Astrocyte of the cerebellum (primary cell): ENCODE results near the gene FBN2.

ENCODE experiments used
- DNase-seq: peaks from one replicate; pipeline ENCODE4 v3.0.0-alpha.2; 2011; ENCODE audit warnings: low read depth
- H3K4me3 ChIP-seq: 2 replicates; pipeline ENCODE4 v1.5.1; 2011; ENCODE audit warnings: mild to moderate bottlenecking, low read depth, low read length, moderate library complexity
- in situ Hi-C: cut with HindIII; loops from 2 replicates; pipeline ENCODE4 v1.10.0; 2017; ENCODE audit warnings: low sequenced_read_pairs
- TF ChIP-seq, protein P1 (sequence below): IDR thresholded peaks from 2 replicates; pipeline ENCODE4 v1.5.1; 2012; ENCODE audit warnings: low read length, low read depth, moderate library complexity, mild to moderate bottlenecking; ENCODE audit errors: missing control alignments

FBN2 gene

DNA sequence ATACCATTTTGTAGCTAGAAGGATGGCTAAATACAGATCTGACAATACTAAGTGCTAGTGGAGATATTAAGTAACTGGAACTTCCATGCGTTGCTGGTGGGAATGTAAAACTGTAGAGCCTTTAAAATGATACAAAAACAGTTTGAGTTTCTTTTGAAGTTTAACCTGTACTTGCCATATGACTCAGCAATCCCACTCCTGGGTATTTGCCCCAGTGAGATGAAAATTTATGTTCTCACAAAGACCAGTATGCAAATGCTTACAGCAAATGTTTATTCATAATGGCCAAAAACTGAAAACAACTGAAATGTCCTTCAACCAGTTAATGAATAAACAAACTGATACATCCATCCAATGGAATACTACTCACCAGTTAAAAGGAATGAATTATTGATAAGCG is 317.2 kb downstream of the FBN2 start:
- in situ Hi-C loops: loop anchor here (25.0 kb wide), 2 partner anchors 266 to 616 kb away; no protein-coding TSS in a partner anchor
- H3K4me3 ChIP-seq: no peak overlapping the region
- DNase-seq: no peak
- TF ChIP-seq, protein P1, sequence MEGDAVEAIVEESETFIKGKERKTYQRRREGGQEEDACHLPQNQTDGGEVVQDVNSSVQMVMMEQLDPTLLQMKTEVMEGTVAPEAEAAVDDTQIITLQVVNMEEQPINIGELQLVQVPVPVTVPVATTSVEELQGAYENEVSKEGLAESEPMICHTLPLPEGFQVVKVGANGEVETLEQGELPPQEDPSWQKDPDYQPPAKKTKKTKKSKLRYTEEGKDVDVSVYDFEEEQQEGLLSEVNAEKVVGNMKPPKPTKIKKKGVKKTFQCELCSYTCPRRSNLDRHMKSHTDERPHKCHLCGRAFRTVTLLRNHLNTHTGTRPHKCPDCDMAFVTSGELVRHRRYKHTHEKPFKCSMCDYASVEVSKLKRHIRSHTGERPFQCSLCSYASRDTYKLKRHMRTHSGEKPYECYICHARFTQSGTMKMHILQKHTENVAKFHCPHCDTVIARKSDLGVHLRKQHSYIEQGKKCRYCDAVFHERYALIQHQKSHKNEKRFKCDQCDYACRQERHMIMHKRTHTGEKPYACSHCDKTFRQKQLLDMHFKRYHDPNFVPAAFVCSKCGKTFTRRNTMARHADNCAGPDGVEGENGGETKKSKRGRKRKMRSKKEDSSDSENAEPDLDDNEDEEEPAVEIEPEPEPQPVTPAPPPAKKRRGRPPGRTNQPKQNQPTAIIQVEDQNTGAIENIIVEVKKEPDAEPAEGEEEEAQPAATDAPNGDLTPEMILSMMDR: no peak

DNA sequence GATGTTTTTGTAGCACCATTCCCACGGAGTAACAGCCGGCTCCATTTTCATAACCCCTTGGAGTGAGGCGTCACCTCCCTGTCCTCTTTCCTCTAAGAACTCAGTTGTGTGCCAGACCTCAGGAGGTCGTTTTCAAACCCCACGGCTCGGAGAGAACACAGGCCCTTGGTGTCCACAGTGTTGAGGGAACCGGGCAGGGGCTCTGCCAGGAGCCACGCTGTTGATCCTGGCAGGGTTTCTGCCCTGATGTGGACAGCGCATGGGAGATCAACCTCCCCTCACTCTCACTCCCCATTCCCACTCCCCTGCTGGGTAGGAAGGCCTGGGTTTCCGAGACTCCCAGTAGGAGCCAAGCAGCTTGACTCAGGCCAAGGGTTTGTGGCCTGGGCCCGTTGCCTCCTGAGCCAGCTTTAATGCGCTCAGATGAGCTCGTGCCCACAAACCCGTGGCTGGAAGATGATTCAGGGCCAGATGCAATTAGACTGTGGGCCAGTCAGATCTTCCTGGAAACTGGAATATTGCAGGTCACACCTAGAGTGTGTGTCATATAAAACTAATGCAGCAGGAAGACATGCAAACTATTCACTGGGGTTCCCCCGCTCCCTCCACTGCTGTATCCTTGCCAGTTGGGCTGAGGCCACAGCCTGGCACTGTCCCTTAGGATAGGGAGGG is 321.0 kb downstream of the FBN2 start:
- in situ Hi-C loops: loop anchor here (25.0 kb wide), 2 partner anchors 270 to 620 kb away; no protein-coding TSS in a partner anchor
- no peak overlapping the region for H3K4me3 ChIP-seq
- DNase-seq: peak; percentile 99
- TF ChIP-seq, protein P1: no peak

DNA sequence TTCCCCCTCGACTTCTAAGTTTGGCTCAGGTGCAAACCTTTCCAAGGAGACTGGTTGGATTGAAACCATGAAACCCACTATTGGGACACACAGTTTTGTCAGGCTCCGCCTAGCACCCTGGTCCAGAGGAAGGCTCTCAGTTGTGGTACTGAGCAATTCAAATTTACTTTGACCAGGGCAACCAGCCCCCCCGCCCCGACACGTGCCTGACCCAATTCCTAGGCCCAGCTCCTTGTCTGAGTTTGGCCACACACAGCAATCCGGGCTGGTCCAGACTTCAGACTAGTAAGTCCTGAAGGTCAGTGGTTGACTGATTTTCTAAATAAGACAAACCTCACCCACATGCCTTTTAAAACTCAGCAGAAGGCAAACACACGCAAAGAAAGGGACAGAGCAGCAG is 321.8 kb downstream of the FBN2 start:
- H3K4me3 ChIP-seq: no peak overlapping the region
- in situ Hi-C loops: loop anchor here (25.0 kb wide), 2 partner anchors 271 to 621 kb away; no protein-coding TSS in a partner anchor
- DNase-seq: no peak
- TF ChIP-seq, protein P1: no peak

DNA sequence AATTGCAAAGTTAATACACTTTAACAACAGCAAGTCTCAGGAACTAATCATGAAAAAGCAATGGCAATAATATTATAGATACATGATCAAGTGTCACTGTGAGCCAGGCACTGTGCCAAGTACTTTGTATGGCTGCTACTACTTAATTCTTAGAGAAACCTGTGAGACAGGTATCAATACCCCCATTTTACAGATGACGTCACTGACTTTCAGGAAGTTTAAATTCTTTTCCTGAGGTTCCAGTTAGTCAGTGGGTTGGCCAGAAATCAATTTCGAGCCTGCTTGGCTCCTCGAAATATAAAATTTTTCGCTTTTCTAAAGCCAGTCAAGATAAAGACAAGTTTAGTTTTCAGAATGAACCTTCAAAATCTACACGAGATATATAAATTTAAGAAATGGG is 324.2 kb downstream of the FBN2 start:
- TF ChIP-seq, protein P1: no peak
- in situ Hi-C loops: loop anchor here (25.0 kb wide), 2 partner anchors 273 to 623 kb away; no protein-coding TSS in a partner anchor
- no peak for DNase-seq
- H3K4me3 ChIP-seq: no peak overlapping the region

DNA sequence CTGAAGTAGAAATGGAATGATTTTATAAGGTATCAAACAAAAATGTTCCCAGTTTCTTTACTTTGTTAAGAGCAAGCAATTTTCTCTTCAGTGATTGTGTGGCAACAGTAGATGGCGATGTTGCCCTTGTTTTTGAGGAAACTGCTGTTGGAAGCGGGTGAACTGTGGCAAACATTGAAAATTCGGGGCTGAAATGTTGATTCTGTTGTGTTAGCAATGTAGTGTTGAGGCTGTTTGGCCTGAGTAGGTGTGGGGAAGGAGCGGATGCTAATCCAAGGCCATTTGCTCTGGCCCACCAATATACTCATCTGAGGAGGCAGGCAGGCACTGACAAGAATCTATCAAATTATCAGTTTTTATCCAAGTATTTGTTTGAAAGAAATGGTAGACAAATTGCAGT is 324.7 kb downstream of the FBN2 start:
- in situ Hi-C loops: loop anchor here (25.0 kb wide), 2 partner anchors 274 to 624 kb away; no protein-coding TSS in a partner anchor
- DNase-seq: peak; percentile 80
- no peak overlapping the region for H3K4me3 ChIP-seq
- TF ChIP-seq, protein P1: peak; percentile 72

DNA sequence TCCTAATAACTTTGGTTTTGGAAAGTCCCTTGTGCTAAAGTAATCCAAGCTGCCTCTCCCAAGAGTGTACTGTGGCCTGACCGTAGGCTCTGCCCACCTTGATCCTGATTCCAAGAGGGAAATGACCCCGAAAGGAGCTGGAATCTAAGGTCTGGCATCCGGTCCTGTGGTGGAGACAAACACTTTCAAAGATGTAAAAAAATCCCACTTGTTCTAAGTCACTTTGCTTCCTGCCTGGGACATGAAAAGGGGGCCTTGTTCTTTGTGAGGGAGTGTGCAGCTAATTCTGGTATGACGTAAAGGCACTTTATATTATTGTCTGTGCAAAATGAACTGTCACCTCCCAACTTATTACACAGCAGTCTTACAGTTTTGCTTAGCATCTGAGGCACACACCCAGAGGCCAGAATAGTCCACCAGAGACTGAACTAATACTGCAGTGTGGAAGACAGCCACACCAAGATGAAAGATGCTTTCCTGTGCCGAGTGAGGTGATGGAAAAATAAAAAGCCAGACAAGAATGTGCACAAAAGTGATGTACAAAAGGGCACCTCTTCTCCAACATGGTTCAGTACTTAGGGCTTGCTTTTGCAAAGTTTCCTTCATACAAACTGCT is 325.7 kb downstream of the FBN2 start:
- TF ChIP-seq, protein P1: no peak
- no peak for DNase-seq
- in situ Hi-C loops: loop anchor here (25.0 kb wide), 2 partner anchors 275 to 625 kb away; no protein-coding TSS in a partner anchor
- H3K4me3 ChIP-seq: no peak overlapping the region
